Activated T-cell treated with anti-CD3 and anti-CD28 coated beads, Interleukin-2, amount 50 U/mL, for 24 hours (primary cell): ENCODE data around the gene PRR5L.

Source experiments
- DNase-seq: peaks from one replicate; pipeline ENCODE4 v3.0.0-alpha.2; 2020
- H3K27ac Mint-ChIP-seq: 2 replicates; pipeline ENCODE4 v1.8.0; 2020; ENCODE audit warnings: mild to moderate bottlenecking, mixed read lengths
- H3K27me3 Mint-ChIP-seq: 2 replicates; pipeline ENCODE4 v1.8.0; 2020; ENCODE audit warnings: mixed read lengths
- H3K36me3 Mint-ChIP-seq: 2 replicates; pipeline ENCODE4 v1.8.0; 2020; ENCODE audit warnings: low read depth, mixed read lengths
- H3K4me1 Mint-ChIP-seq: 2 replicates; pipeline ENCODE4 v1.8.0; 2020; ENCODE audit warnings: low read depth, mixed read lengths
- H3K4me3 Mint-ChIP-seq: 2 replicates; pipeline ENCODE4 v1.8.0; 2020; ENCODE audit warnings: mild to moderate bottlenecking, moderate library complexity, mixed read lengths
- H3K9me3 Mint-ChIP-seq: 2 replicates; pipeline ENCODE4 v1.8.0; 2020; ENCODE audit warnings: mixed read lengths

PRR5L gene

DNA sequence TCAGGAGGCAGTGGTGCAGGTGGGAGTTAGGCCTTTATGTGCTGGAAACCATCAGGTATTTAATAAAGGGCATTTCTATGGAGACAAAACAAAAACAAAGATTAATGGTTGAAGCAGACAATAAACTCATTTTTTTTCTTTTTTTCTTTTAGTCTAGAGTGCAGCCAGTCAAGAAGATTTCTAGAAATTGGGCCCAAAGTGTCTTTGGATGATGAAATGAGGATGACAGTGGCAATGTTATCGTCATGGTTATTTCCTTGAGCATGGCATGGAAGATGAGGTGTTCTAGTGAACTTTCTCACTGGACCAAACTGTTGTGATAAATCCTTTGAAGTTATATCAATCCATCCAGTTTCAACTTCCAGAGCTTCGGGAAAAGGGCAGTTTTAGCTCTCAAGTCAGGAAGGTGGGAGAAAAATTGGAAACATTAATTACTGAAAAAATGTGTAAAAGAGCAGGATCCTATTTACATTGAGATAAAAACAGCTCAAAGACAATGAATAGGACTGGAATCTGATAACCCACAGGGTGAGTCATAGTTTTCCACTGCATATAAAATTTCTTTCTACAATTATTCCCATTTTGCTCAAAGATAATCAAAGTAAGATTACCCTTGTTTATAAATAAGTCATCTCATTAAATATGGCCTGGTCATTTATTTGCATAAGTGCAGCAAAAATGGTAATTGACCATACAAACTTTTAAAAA is 33.0 kb downstream of the PRR5L start:
- Mint-ChIP-seq H3K27me3 (peaks cover 14% of the 10 kb centered on the region), H3K9me3 (peaks cover 7% of the 10 kb centered on the region), H3K4me3 (no peak overlapping the region), H3K4me1 (peaks cover 18% of the 10 kb centered on the region), H3K36me3 (no peaks in the 10 kb centered on the region), H3K27ac (no peak overlapping the region)
- no peak for DNase-seq

DNA sequence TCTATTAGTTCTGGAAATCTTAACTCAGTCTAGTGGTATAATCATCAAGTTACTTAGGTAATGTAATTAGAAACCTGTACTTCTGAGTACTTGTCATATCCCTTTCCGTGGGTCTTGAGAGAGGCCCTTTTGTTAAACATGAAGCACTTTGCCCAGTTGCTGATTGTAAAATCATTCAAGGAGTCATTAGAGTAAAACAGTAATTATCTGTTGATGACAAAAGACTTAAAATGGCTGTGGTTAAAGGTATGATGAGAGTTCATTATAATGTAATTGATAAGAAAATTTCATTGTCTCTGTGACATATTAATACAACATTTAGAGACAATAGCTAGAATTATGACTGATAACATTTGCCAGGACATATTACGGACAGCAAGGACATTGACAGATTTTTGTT is 34.3 kb downstream of the PRR5L start:
- no peak for DNase-seq
- H3K36me3 Mint-ChIP-seq, result no peaks in the 10 kb centered on the region
- H3K27me3 Mint-ChIP-seq, result peaks cover 10% of the 10 kb centered on the region
- H3K27ac Mint-ChIP-seq, result no peak overlapping the region
- H3K9me3 Mint-ChIP-seq, result peaks cover 7% of the 10 kb centered on the region
- no peak overlapping the region for H3K4me3 Mint-ChIP-seq
- H3K4me1 Mint-ChIP-seq, result peaks cover 18% of the 10 kb centered on the region

- Mint-ChIP-seq H3K9me3 (peaks cover 7% of the 10 kb centered on the region), H3K4me1 (peaks cover 16% of the 10 kb centered on the region), H3K36me3 (no peaks in the 10 kb centered on the region), H3K27me3 (peaks cover 2% of the 10 kb centered on the region), H3K27ac (no peak overlapping the region), H3K4me3 (no peak overlapping the region)
- DNase-seq, result no peak
Measured at GRCh38 chr11:36333468-36333867, 37.4 kb downstream of the PRR5L start.

GRCh38 chr11:36333897-36334296 is 37.8 kb downstream of the PRR5L start:
- Mint-ChIP-seq H3K27ac (no peak overlapping the region), H3K4me3 (no peak overlapping the region), H3K4me1 (peaks cover 14% of the 10 kb centered on the region), H3K36me3 (no peaks in the 10 kb centered on the region), H3K27me3 (peaks cover 5% of the 10 kb centered on the region), H3K9me3 (peaks cover 7% of the 10 kb centered on the region)
- DNase-seq, result no peak

- no peak for DNase-seq
- Mint-ChIP-seq H3K9me3 (no peaks in the 10 kb centered on the region), H3K4me1 (peaks cover 13% of the 10 kb centered on the region), H3K27ac (no peak overlapping the region), H3K27me3 (peaks cover 46% of the 10 kb centered on the region), H3K36me3 (no peaks in the 10 kb centered on the region), H3K4me3 (no peak overlapping the region)
Measured at GRCh38 chr11:36339888-36340287, 43.8 kb downstream of the PRR5L start.

GRCh38 chr11:36340897-36341296 is 44.8 kb downstream of the PRR5L start:
- no peak overlapping the region for H3K27ac Mint-ChIP-seq
- peaks cover 15% of the 10 kb centered on the region for H3K4me1 Mint-ChIP-seq
- H3K36me3 Mint-ChIP-seq, result no peaks in the 10 kb centered on the region
- DNase-seq, result no peak
- H3K9me3 Mint-ChIP-seq, result no peaks in the 10 kb centered on the region
- H3K4me3 Mint-ChIP-seq, result no peak overlapping the region
- peaks cover 50% of the 10 kb centered on the region for H3K27me3 Mint-ChIP-seq

GRCh38 chr11:36341915-36342314 is 45.8 kb downstream of the PRR5L start:
- Mint-ChIP-seq H3K4me1 (peaks cover 17% of the 10 kb centered on the region), H3K27me3 (peaks cover 50% of the 10 kb centered on the region), H3K9me3 (no peaks in the 10 kb centered on the region), H3K36me3 (no peaks in the 10 kb centered on the region), H3K4me3 (no peak overlapping the region), H3K27ac (no peak overlapping the region)
- no peak for DNase-seq

- H3K27me3 Mint-ChIP-seq, result peaks cover 50% of the 10 kb centered on the region
- no peak overlapping the region for H3K4me3 Mint-ChIP-seq
- no peaks in the 10 kb centered on the region for H3K36me3 Mint-ChIP-seq
- peaks cover 22% of the 10 kb centered on the region for H3K4me1 Mint-ChIP-seq
- H3K9me3 Mint-ChIP-seq, result no peaks in the 10 kb centered on the region
- H3K27ac Mint-ChIP-seq, result no peak overlapping the region
- no peak for DNase-seq
Measured at GRCh38 chr11:36342327-36342726, 46.2 kb downstream of the PRR5L start.

DNA sequence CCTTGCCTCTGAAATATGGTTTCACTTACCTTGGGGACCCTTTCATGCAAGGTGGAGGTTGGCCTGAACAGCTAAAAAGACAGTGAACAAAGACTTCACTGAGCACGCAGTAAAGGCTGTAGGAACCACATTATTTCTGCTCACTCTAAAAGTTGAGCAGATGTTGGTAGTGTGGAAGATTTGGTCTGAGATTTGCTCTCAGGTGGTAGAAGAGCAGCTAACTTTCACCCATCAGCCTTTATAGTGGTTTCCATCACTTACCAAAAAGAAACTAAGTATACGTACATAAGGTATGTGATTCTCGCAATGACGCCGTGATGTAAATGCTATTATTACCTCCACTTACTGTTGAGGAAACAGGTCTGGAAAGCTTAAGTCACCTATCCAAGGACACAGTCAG is 47.3 kb downstream of the PRR5L start:
- Mint-ChIP-seq H3K4me1 (peaks cover 32% of the 10 kb centered on the region), H3K9me3 (no peaks in the 10 kb centered on the region), H3K4me3 (peak overlapping the region; percentile 7), H3K36me3 (no peaks in the 10 kb centered on the region), H3K27ac (peak overlapping the region; percentile 57), H3K27me3 (peaks cover 50% of the 10 kb centered on the region)
- no peak for DNase-seq

- Mint-ChIP-seq H3K4me3 (no peak overlapping the region), H3K36me3 (no peaks in the 10 kb centered on the region), H3K4me1 (peaks cover 38% of the 10 kb centered on the region), H3K27ac (no peak overlapping the region), H3K27me3 (peaks cover 42% of the 10 kb centered on the region), H3K9me3 (no peaks in the 10 kb centered on the region)
- DNase-seq, result no peak
Measured at GRCh38 chr11:36345084-36345511, 49.0 kb downstream of the PRR5L start.

- Mint-ChIP-seq H3K9me3 (no peaks in the 10 kb centered on the region), H3K36me3 (no peaks in the 10 kb centered on the region), H3K27me3 (peaks cover 36% of the 10 kb centered on the region), H3K27ac (no peak overlapping the region), H3K4me1 (peaks cover 42% of the 10 kb centered on the region), H3K4me3 (no peak overlapping the region)
- DNase-seq, result no peak
Measured at GRCh38 chr11:36345535-36346141, 49.5 kb downstream of the PRR5L start.

GRCh38 chr11:36346562-36347383 is 50.7 kb downstream of the PRR5L start:
- Mint-ChIP-seq H3K27ac (peak overlapping the region; percentile 75), H3K4me3 (no peak overlapping the region), H3K27me3 (peaks cover 27% of the 10 kb centered on the region), H3K9me3 (no peaks in the 10 kb centered on the region), H3K36me3 (no peaks in the 10 kb centered on the region), H3K4me1 (peaks cover 43% of the 10 kb centered on the region)
- no peak for DNase-seq

DNA sequence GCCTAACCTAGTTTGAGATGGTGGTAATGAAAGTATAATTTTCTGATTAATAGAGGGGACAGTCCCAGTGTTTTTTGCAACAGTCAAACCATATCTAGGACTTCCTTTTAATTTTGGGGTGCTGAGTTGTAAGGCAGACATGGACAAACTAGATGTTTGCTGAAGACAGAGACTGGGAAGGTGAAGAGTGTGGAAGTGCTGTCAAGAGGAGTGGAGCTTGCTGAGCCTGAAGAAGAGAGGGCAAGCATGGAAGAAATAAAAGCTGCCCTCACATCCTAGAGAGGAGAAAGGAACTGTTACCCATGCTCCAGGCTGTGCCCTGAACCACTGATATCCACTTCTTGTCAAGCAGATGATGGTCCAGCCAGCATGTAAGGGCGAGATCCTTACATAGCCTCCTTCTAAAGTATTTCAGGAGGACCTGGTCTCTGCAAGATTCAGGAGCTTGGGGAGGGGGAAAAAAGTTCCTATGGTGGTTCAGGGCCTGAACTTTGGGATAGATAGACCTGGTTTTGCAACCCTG is 51.4 kb downstream of the PRR5L start:
- Mint-ChIP-seq H3K27me3 (peaks cover 27% of the 10 kb centered on the region), H3K9me3 (no peaks in the 10 kb centered on the region), H3K4me1 (peaks cover 48% of the 10 kb centered on the region), H3K27ac (peak overlapping the region; percentile 75), H3K4me3 (no peak overlapping the region), H3K36me3 (no peaks in the 10 kb centered on the region)
- no peak for DNase-seq

GRCh38 chr11:36349351-36350136 is 53.5 kb downstream of the PRR5L start:
- Mint-ChIP-seq H3K9me3 (no peaks in the 10 kb centered on the region), H3K27ac (peak overlapping the region; percentile 22), H3K4me1 (peaks cover 55% of the 10 kb centered on the region)

More at GRCh38 chr11:36349351-36350136, 53.5 kb downstream of the PRR5L start:
- Mint-ChIP-seq H3K27me3 (peaks cover 23% of the 10 kb centered on the region), H3K4me3 (no peak overlapping the region), H3K36me3 (no peaks in the 10 kb centered on the region)
- DNase-seq, result no peak
